NCI-H1694 treated with DMSO at 0.1 percent for 48 hours (cell line): ENCODE data around the gene TMEM135.
"Not testable (repeated sequence)": the region's sequence is repeated elsewhere in the genome, so short reads cannot be mapped to it uniquely, and the experiment has no call there.

Experiments used
- DNase-seq: peaks from one replicate; lab custom pipeline; 2025; lab: John Stamatoyannopoulos, UW

Gene TMEM135

DNA sequence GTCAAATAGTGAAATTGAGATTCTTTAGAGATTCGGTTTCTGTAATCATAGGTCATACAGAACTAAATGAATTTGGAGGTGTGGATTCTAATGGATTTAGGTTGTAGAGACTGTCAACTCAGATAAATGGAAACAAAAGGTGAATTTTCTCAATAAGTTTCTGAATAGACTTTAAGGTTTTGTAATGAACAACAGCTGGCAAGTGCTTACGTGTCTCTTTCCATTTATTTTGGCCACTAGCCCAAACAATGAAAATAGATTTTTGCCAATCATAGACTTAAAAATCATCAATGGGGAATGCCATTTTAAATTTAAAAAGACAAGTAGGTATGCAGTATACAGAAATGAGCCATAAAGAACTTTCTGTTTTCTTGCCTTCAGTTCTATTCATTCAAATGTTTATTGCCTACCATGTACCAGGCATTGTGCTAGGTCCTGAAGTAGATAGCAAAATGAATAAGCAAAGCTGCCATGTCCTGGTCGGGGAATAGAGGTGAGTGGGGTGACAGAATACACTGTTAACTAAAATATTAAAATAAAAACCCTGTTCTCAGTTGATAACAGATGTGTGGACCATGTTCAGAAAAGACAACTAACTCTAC is 16.9 kb upstream of the TMEM135 start:
- no peak for DNase-seq

DNA sequence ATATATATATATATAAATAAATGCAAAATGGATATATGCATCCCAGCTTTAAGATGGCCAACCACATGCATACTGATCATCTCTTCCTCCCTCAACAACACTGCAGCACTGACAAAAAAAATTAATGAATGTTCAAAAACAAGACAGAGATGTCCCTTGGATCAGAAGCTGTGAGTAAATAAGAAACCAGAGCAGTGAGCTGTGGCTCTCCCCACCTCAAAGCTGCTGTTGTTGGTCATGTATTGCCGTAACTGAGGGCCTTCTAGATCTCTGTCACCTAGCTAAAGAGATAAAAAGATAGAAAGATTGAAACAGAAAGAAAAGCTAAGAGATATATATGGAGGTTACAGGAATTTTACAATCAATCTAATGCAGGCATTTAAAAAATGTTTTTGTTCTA is 15.5 kb upstream of the TMEM135 start:
- no peak for DNase-seq

DNA sequence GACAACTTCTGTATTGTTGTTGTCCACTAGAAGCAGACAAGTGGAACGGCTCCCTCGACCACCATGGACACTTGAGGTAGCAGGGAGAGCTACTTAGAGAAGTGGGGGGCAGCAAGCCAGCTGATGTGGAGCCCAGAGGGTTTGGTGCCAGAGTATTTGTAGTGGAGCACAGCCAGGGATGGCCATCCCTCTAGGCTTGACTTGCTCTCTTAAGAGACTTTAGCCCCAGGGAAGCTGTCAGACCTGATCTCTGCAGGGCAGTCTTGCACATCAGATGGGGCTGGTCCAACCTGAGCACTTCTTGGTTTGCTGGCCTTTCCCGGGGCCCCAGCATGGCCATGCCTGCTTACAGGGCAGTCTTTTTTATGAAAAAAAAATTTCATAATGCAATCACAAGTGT is 15.0 kb upstream of the TMEM135 start:
- DNase-seq = no peak

DNA sequence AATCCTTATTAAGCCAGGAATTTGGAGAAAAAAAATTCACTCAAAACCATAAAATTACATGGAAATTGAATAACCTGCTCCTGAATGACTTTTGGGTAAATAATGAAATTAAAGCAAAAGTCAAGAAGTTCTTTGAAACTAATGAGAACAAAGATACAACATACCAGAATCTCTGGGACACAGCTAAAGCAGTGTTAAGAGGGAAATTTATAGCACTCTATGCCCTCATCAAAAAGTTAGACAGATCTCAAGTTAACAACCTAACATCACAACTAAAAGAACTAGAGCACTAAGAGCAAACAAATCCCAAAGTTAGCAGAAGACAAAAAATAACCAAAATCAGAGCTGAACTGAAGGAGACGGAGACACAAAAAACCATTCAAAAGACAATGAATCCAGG is 11.3 kb upstream of the TMEM135 start:
- DNase-seq = not testable (repeated sequence)

DNA sequence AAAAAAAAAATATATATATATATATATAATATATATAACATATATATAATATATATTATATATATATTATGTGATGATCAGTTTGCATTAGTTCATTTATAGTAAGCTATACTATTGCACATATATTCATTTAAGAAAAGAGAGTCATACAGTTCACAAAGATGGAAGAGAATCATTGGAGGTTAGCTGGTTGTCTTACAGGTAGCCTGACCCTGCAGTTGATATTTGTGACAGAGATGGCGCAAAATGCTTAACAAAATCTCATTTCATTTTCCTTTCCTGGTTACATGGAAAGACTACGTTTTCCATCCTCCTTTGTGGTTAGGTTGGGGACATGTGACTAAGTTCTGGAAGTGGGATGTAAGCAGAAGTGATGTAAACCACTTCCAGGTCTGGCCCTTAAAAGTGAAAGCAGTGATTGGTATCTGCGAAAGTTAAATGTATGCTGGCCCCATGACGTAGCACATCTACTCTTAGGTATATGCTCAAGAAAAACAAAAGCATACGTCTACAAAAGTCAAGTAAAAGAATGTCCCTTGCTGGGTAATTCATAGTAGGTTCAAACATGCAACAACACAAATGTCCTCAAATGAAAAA is 7.2 kb upstream of the TMEM135 start:
- no peak for DNase-seq

DNA sequence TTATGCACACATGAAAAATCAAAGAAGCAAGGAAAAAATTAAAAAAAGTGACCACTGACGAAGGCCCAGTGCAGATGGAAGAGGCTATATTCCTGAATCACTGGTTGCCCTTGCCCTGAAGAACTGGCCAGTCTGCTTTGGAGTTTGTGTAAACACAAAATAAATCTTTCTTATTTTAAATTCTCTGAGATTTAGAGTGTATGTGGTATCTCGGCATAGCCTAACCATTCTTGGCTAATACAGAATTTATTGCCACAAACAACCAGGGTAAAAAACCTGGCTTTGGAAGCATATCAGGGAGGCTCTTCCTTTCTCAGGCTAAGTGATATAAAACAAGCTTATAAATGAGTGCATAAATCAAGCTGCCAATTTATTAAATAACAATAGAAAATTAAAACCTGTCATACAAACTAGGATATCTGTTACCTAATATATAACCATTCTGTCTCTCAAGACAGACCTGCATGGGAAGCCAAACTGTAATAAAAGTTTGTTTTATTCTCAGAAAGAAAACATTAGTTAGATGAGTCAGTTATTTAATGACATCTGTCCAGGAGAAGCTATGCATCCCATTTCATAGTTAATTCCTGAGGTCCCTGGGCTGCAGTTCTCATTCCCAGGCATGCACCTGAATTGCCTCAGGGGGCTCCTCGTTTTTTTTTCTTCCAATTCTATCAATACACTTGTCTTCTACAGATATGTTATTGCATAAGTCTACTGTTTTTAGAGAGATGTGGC is 6.1 kb upstream of the TMEM135 start:
- no peak for DNase-seq

DNA sequence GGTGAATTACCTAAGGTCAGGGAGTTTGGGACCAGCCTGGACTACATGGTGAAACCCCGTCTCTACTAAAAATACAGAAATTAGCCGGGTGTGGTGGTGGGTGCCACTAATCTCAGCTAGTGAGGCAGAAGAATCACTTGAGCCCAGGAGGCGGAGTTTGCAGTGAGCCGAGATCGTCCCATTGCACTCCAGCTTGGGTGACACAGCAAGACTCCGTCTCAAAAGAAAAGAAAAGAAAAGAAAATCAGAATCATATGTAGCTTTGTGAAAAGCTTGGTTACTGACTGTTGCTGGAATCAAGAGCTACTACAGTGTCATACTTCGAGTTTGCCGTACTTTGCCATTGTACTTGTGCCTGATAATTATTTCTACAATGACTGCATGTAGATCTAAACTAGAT is 4.2 kb upstream of the TMEM135 start:
- no peak for DNase-seq

DNA sequence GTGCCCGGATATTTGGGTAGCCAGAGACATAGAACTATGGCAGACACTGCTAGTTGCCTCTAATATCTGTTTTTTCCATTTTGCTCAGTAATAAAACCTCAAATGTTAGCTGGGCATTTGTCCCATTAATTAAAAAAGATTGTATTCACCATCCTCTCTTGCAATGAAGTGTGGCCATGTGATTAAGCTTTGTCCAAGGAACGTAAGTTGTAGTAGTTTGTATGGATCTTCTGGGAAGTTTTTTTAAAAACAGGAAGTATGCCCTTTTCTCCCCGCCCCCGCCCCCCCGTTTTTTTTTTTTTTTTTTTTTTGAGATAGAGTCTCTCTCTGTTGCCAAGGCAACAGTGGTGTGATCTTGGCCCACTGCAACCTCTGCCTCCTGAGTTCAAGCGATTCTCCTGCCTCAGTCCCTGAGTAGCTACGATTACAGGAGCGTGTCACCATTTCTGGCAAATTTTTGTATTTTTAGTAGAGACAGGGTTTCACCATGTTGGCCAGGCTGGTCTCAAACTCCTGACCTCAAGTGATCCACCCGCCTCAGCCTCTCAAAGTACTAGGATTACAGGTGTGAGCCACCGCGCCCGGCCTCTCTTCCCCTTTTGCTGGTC is 1.7 kb upstream of the TMEM135 start:
- no peak for DNase-seq

DNA sequence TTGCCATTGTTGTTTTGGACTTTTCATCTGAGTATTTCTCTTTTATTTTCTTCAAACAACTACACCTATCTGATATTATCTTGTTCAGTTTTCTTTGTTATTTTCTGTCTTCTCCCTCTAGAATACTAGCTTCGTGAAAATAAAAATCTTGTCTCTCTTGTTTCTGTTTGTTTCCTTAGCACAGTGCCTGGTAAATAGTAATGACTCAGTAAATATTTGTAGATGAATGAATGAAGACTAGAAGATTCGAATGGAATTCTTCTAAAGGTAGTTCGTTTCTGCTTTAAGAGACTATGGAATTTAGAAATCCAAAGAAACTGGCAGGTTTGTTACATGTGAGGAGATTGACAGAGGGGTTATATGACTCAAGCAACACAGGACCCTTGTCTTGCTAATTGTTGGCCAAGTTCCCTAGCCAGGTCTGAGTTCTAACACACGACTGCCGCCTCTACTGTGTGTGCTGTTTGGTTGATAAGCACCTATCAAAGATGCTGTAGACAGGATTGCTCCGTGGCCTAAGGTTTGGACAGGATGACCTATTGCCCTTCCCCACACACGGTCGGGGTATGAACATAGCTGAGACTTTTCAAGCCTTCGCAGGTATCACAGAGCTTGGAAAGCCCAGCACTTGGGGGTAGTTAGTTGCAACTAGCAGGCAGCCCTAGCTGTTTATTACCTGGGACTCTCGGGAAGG is 831 bp upstream of the TMEM135 start:
- DNase-seq = no peak

DNA sequence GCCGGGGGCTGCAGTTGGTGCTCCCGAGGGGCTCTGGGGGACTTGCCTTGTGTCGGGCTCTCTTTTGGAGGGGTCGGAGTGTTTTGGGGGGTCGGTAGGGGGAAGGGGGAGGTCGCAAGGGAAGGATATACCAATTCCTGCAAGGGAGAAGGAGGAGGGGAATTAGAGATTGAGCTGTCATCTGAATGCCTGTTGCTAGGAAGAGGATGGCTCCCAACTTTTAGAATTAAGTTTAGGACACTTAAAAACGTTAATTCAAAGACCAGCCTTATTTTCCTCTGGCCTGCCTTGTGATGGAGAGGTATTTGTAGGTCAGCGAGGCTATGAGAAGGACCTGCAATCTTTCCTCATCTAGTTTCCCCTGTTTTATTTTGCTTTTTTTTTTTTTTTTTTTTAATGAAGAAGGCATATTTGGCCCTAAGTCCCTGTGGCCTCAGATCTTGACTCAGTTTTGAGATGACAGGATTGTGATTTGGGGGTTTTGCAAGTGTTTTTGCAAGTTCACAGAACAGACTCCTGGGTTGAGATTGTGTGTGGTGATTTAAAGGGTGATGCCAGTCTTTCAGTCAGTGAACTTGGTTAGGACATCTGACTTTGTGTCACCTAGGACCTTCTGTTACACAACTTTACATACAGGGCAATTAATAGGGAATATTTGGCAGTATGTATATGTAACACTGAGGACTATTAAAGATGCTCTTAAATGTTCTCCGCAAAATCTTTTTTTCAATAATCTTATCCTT is 672 bp downstream of the TMEM135 start:
- no peak for DNase-seq

DNA sequence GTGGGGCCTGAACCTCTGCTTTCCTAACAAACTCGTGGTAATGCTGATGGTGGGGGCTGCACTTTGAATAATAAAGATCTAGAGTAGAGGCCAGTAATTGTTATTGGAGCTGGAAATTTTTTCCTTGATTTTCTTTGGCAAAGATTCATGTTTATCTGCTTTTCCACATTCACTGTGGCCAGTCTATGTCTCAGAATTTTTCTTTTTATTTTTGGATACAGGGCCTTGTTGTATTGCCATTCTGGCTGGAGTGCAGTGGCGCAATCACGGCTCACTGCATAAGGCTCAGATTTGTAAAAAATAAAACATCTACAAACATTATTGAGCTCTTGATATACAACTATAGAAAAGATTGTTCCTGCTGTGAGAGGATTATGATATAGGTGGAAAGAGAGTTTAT is 1.6 kb downstream of the TMEM135 start:
- DNase-seq = no peak

DNA sequence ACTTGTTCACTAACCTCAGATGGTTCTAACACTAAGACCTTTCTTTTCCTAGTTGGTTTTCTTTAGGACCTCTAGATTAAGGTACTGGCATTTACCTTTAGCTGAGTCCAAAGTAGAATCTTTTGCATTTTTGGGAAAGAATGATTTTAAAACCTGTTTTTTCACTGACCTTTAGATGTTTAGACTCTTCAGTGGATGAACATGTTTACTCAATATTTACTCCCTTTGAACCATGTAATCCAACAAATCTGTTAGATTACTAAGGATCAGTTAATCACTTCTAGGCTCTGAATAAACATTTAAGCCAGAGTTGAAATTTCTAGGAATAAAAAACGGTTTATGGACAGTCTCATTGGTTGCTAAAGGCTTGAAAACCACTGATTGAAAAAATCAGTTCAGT is 6.2 kb downstream of the TMEM135 start:
- DNase-seq = no peak

DNA sequence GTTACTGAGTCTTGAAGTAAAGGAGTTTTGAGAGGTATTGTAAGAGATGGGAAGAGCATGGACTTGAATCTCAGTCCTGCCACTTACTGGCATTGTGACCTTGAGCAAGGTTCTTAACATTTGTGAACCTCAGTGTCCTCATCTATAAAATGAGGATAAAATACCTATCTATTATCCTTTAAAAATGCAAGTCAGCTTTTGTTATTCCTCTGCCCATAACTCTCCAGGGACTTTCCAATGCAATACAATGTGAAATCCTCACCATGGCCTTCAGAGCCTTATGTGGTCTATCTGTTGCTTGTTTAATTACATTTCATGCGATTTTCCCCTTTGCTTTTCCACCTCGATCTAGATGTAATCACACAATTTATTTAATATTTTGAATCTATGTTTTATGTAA is 9.1 kb downstream of the TMEM135 start:
- no peak for DNase-seq

DNA sequence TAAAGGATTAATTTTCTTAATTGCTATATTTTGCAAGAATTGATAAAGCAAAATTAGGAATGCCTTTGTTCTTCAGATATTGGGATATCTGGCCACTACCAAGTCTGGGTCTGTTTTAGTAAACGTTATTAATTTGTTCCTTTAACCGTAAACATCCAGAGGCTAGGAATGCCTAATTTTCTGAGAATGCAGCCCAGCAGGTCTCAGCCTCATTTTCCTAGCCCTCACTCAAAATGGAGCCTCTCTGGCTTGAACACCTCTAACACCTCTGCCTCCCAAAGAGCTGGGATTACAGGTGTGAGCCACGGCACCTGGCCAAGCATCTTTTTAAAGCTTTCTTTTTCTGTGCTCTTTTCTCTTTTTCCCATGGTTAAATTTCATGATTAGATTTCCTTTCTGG is 18.4 kb downstream of the TMEM135 start:
- no peak for DNase-seq

DNA sequence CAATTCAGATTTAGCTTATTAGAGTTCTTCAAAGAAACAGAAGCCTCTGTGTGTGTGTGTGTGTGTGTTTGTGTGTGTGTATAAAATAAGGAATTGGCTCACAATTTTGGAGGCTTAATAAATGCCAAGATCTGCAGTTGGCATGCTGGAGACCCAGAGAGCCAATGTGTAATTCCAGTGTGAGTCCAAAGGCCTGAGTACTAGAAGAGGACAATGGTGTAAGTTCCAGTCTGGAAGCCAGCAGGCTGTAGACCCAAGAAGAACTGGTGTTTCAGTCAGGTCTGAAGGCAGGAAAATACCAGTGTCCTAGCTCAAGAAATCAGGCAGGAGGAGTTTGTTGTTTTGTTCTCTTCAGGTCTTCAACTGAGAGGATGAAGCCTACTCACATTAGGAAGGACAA is 20.0 kb downstream of the TMEM135 start:
- no peak for DNase-seq

DNA sequence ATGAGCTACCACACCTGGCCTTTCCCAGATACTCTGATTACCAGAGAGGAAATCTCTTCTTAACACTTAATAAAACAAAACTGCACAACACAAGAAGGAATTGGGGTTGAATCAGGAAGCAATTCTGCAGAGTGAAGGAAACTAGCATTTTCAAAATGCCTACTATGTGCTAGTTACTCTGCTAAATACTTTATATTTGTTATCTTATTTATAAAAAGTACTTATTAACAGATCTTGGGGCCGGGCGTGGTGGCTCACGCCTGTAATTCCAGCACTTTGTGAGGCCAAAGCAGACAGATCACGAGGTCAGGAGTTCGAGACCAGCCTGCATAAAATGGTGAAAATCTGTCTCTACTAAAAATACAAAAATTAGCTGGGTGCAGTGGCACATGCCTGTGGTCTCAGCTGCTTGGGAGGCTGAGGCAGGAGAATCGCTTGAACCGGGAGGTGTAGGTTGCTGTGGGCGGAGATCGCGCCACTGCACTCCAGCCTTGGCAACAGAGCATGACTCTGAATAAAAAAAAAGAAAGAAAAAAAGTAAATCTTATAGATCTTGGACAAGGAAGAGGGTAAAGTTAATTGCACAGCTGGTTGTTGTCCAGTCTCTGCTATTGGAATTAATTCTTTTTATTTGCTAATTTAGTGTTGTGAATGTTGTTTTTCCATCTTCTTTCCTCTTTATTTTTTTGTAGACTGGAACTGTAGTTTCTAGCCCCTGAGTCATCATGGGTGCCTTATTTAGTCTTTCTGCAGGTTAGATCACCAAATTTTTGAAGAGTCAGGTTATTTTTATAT is 22.1 kb downstream of the TMEM135 start:
- DNase-seq = no peak

DNA sequence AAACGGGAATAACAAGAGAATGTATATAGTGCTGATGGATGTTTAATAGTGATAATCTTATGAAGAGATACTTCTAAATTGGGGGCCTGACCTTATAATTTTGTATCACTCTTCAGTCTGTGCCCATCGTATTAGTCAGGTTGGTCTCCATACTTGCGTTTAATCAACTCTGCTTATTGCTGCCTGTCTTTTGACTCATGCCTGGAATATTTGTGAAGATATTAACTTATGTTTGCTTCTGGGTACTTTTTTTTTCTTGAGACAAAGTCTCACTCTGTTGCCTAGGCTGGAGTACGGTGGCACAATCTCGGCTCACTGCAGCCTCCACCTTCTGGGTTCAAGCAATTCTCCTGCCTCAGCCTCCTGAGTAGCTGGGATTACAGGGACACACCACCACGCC is 24.0 kb downstream of the TMEM135 start:
- DNase-seq = no peak

DNA sequence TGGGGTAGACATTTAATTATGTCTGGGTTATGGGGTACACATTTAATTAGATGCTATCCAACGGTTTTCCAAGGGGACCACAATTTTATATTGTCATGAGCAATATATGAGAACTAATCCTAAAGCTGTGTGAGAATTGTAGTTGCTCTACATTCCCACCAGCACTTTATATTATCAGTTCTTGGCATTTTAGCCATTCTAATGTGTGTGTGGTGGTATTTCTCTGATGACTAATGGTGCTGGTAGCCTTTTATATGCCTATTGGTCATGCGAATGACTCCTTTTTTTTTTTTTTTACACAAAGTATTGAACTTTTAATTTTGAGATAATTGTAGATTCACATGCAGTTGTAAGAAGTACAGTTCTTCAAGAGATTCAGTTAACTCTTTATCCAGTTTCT is 26.2 kb downstream of the TMEM135 start:
- no peak for DNase-seq

DNA sequence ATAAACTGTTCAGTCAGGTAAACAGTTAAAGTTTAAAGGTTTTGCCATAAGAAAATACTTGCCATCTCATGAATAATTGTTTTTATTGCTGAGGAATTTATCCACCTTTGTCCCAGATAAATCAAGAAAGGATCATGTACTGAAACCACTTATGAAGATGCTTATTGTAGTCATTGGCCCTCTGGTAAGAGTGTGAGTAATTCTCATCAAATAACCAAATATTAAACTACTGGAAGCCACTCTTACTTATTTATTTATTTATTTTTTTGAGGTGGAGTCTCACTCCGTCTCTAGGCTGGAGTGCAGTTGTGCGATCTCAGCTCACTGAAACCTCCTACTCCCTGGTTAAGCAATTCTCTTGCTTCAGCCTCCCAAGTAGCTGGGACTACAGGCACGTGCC is 35.1 kb downstream of the TMEM135 start:
- DNase-seq = no peak

DNA sequence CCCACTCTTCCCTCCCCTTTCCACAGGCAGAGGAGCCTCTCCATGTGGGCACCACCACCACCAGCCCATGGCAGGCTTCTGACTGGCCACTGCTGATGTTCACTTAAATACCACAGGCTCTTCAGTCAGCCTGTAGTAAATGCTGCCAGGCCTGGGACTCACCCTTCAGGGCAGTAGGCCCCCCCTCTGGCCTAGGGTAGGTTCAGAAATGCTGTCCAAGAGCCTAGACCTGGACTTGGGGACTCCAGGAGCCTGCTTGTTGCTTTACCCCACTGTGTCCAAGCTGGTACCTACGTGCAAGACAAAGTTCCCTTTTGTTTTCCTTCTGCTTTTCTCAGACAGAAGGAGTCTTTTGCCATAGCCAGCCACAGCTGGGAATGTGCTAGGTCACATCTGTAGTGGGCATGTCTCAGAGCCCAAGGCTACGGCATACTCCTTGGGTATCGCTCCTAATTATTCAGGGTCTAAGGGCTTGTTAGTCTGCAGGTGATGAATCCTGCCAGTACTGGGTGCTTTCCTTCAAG is 38.6 kb downstream of the TMEM135 start:
- no peak for DNase-seq

DNA sequence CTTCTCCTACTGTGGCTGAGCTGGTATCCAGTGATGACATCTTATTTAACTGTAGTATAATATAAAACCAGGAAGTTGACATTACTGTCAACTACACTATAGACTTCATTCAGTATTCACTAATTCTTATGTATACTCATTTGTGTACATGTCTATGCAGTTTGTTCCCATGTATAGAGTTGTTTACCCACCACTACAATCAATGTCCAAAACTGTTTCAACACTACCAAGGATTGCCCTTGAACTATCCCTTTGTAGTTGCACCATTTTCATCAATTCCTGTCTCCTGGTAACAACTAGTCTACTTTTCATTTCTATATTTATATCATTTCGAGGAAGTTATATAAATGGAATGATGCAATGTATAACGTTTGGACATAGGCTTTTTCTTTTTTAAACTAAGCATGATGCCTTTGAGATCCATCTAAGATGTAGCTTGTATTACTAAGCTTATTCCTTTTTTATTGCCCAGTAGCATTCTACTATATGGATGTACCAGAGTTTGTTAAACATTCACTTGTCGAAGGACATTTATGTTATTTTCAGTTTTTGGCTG is 39.2 kb downstream of the TMEM135 start:
- DNase-seq = no peak
